DND-41 (cell line): ENCODE measurements around the gene CCDC74B.
"Not testable (repeated sequence)": the region's sequence is repeated elsewhere in the genome, so short reads cannot be mapped to it uniquely, and the experiment has no call there.

Source experiments
- ATAC-seq: fragments of 200-7000 bp; cut with Tn5 transposase; 3 replicates; pipeline ENCODE4 v1.9.1; 2021; ENCODE audit warnings: low read depth; ENCODE audit not compliant: insufficient read depth
- DNase-seq: peaks from one replicate; pipeline ENCODE4 v3.0.0-alpha.2; 2020
- H2AFZ ChIP-seq: 2 replicates; pipeline ENCODE4 v1.6.0; 2012; ENCODE audit warnings: low read depth, low read length
- H3K27ac ChIP-seq: 2 replicates; pipeline ENCODE4 v1.5.1; 2012; ENCODE audit warnings: low read length, inconsistent platforms
- H3K27me3 ChIP-seq: fragments of 200-600 bp; sonication (generic); 2 replicates; pipeline ENCODE4 v1.6.0; 2012; ENCODE audit warnings: low read length, mild to moderate bottlenecking, inconsistent platforms; ENCODE audit not compliant: insufficient read depth, poor library complexity
- H3K36me3 ChIP-seq: 2 replicates; pipeline ENCODE4 v1.5.1; 2012; ENCODE audit warnings: low read length, inconsistent platforms; ENCODE audit not compliant: insufficient read depth
- H3K4me1 ChIP-seq: 2 replicates; pipeline ENCODE4 v1.5.1; 2012; ENCODE audit warnings: mild to moderate bottlenecking, low read length; ENCODE audit not compliant: insufficient read depth
- H3K4me2 ChIP-seq: 2 replicates; pipeline ENCODE4 v1.6.0; 2012; ENCODE audit warnings: mild to moderate bottlenecking, moderate library complexity, low read length, inconsistent platforms; ENCODE audit not compliant: insufficient read depth
- H3K4me3 ChIP-seq, 2 experiments: fragments of 200-600 bp in 1 of 2; shearing (Covaris generic) in 1 of 2; 2 replicates each; pipeline ENCODE4 v1.5.1; 2012 to 2016; ENCODE audit warnings: inconsistent platforms in 2 of 2, low read length in 2 of 2, mild to moderate bottlenecking in 2 of 2, low read depth in 1 of 2, moderate library complexity in 1 of 2
- H3K79me2 ChIP-seq: 2 replicates; pipeline ENCODE4 v1.6.0; 2012; ENCODE audit warnings: low read length, inconsistent platforms; ENCODE audit not compliant: insufficient read depth
- H3K9ac ChIP-seq: 2 replicates; pipeline ENCODE4 v1.6.0; 2012; ENCODE audit warnings: low read depth, mild to moderate bottlenecking, inconsistent platforms, low read length, moderate library complexity
- H3K9me3 ChIP-seq: 2 replicates; pipeline ENCODE4 v1.5.1; 2012; ENCODE audit warnings: low read length, moderate library complexity, mild to moderate bottlenecking, inconsistent platforms; ENCODE audit not compliant: insufficient read depth, severe bottlenecking
- H4K20me1 ChIP-seq: 2 replicates; pipeline ENCODE4 v1.6.0; 2012; ENCODE audit warnings: low read length; ENCODE audit not compliant: insufficient read depth
- CTCF ChIP-seq: IDR thresholded peaks from 2 replicates; pipeline ENCODE4 v1.5.1; 2012; ENCODE audit warnings: borderline replicate concordance, low read length, moderate library complexity, mild to moderate bottlenecking; ENCODE audit not compliant: poor library complexity, severe bottlenecking; ENCODE audit errors: extremely low read depth
- EZH2 ChIP-seq: IDR thresholded peaks from 3 replicates; pipeline ENCODE4 v1.6.1; 2012; ENCODE audit warnings: borderline replicate concordance, low read depth, mild to moderate bottlenecking, moderate library complexity, low read length, inconsistent platforms; ENCODE audit not compliant: severe bottlenecking

CCDC74B gene

GRCh38 chr2:130183512-130184373 is 38.8 kb upstream of the CCDC74B start:
- no peaks in the 10 kb centered on the region for H3K27me3 ChIP-seq
- peaks cover 49% of the 10 kb centered on the region for H3K36me3 ChIP-seq
- H3K9me3 ChIP-seq: no peaks in the 10 kb centered on the region
- peak overlapping the region; percentile 89 for H3K4me2 ChIP-seq
- H3K4me1 ChIP-seq: peaks cover 38% of the 10 kb centered on the region
- peak overlapping the region; percentile 79 for H3K27ac ChIP-seq
- ATAC-seq (no peak), DNase-seq (no peak)
- TF ChIP-seq EZH2 (no peak), CTCF (no peak)
- H4K20me1 ChIP-seq: peaks cover 49% of the 10 kb centered on the region
- H3K4me3 ChIP-seq: peak overlapping the region; percentile 36 to 94; a peak in 3 of 4 replicates
- no peak overlapping the region for H2AFZ ChIP-seq
- H3K79me2 ChIP-seq: peaks cover 76% of the 10 kb centered on the region
- peak overlapping the region; percentile 87 for H3K9ac ChIP-seq

- Histone ChIP-seq H3K79me2 (peaks cover 83% of the 10 kb centered on the region), H3K9ac (peak overlapping the region; percentile 87), H3K4me2 (peak overlapping the region; percentile 89), H2AFZ (peak overlapping the region; percentile 23; the same call in 1 of the 2 replicates), H3K4me3 (peak overlapping the region; percentile 36 to 94; a peak in 3 of 4 replicates), H3K4me1 (peaks cover 44% of the 10 kb centered on the region), H3K36me3 (peaks cover 46% of the 10 kb centered on the region), H3K27ac (peak overlapping the region; percentile 79), H4K20me1 (peaks cover 52% of the 10 kb centered on the region)
- DNase-seq: peak; percentile 33
- ATAC-seq: peak; percentile 10
- H3K9me3 ChIP-seq, H3K27me3 ChIP-seq: not testable (repeated sequence)
These were observed 38.1 kb upstream of the CCDC74B start for GRCh38 chr2:130182826-130183511.

GRCh38 chr2:130181880-130182682 is 37.2 kb upstream of the CCDC74B start, which contains the start of gene MZT2B:
Gene MZT2B, plus strand, starts transcription at chr2:130182262. Its CDS starts 21 bp downstream, at chr2:130182283.
- Histone ChIP-seq H3K4me3 (peak within 1 kb of the TSS; percentile 74 to 94), H4K20me1 (peaks cover 52% of the 10 kb centered on the region), H3K4me1 (peaks cover 44% of the 10 kb centered on the region), H3K9ac (peak within 1 kb of the TSS; percentile 87), H3K36me3 (peaks cover 43% of the 10 kb centered on the region), H3K27ac (peak within 1 kb of the TSS; percentile 99), H3K79me2 (peaks cover 89% of the 10 kb centered on the region), H3K4me2 (peak within 1 kb of the TSS; percentile 92), H2AFZ (peak within 1 kb of the TSS; percentile 78)
- H3K27me3 ChIP-seq, H3K9me3 ChIP-seq: not testable (repeated sequence)
- DNase-seq (peak; percentile 92), ATAC-seq (peak; percentile 84)
- TF ChIP-seq CTCF: peak; percentile 68
